GM18526 (cell line): ENCODE measurements around the gene SYCN.

Experiments used
- POLR2A ChIP-seq: IDR thresholded peaks from 3 replicates; pipeline ENCODE4 v1.6.1; 2011; ENCODE audit not compliant: insufficient read length; ENCODE audit errors: extremely low read depth

The SYCN gene

GRCh38 chr19:39182174-39182505 lies 21.9 kb downstream of the SYCN start:
- no peak for TF ChIP-seq POLR2A

DNA sequence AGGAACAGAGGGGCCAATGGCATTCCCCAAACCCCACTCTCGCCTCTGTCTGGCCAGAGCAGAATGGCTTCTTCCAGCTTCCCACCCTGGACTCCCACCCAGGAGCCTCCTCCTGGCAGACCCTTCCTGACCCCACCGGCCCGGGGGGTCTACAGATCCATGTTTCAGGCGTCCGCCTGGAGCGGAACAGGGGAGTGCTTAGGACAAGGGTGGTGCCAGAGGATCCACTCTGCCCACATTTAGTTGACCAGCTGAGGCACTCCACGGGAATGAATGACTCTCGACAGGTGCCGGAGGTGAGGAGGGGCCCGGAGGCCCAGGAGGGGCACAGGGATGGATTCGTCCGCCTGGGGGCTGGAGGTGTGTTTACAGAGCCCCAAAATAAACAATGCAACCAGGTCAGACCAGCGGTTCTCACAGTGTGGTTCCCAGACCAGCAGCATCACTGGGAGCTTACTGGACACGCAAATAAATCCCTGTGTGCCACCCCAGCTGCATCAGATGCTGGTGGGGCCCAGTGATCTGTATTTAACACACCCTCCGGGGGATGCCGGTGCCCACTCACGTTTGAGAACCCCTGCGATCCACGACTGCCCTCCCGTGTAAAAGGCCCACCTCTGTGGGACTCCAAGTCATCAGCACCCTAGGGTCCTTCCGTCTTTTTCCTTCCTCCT lies 22.4 kb downstream of the SYCN start:
- no peak for TF ChIP-seq POLR2A

GRCh38 chr19:39180749-39181148 lies 23.3 kb downstream of the SYCN start:
- no peak for TF ChIP-seq POLR2A

DNA sequence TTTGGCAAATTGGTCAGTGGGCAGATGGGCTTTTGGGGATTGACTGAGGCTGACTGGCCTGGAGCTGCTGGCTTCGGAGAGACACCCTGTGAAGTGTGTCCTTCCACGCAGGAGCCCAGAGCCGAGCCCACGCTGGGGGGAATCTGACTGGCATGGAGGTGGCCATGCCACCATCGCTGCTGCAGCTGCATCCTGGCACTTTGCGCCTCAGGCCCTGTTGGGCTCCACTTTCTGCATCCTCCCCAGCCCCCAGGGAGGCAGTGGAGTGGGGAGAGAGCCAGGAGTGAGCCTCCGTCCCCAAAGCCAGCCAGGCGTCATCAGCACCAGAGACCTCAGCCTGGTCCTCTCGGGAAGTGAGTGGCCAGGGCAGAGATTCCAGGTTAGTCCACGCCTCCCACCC lies 24.3 kb downstream of the SYCN start:
- TF ChIP-seq POLR2A, result no peak

DNA sequence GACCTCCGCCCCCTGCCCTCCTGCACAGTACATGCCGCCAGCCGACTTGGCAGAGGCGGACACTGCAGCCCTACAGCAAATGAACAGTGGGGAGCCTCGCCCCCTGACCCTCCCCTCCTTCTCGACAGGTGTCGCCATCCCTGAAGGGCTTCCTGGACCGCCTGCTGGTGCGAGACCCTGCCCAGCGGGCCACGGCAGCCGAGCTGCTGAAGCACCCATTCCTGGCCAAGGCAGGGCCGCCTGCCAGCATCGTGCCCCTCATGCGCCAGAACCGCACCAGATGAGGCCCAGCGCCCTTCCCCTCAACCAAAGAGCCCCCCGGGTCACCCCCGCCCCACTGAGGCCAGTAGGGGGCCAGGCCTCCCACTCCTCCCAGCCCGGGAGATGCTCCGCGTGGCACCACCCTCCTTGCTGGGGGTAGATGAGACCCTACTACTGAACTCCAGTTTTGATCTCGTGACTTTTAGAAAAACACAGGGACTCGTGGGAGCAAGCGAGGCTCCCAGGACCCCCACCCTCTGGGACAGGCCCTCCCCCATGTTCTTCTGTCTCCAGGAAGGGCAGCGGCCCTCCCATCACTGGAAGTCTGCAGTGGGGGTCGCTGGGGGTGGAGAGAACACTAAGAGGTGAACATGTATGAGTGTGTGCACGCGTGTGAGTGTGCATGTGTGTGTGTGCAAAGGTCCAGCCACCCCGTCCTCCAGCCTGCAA lies 25.6 kb downstream of the SYCN start:
- TF ChIP-seq POLR2A, result no peak

- no peak for TF ChIP-seq POLR2A
These were observed 26.3 kb downstream of the SYCN start for GRCh38 chr19:39177736-39178135.

DNA sequence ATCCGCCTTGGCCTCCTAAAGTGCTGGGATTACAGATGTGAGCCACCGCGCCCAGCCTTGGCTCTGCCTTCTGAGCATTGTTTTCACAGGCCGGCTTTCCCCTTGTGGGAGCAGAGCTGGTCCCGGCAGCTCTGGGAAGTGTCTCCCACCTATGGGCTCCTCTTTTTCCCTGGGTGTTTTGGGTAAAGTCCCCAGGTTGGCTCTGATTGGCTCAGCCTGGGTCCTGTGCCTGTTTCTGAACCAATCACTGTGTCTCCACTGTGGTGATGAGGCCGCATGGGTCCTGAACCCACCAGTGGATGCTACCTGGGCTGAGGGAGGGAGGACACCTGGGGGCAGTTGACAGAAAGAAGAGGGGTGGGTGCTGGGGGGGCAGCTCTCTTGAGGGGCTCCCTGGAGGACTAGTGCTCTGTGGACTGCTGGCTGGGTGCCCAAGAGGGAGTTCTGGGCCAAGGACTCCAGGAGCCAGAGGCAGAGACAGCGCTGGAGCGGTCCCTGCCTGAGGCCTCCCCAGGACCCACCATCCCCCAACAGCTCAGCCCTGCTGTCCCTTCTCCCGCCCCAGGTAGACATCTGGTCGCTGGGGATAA lies 26.9 kb downstream of the SYCN start:
- no peak for TF ChIP-seq POLR2A

GRCh38 chr19:39175564-39175963 lies 28.5 kb downstream of the SYCN start:
- no peak for TF ChIP-seq POLR2A

- TF ChIP-seq POLR2A, result no peak
These were observed 29.2 kb downstream of the SYCN start for GRCh38 chr19:39174558-39175544.

DNA sequence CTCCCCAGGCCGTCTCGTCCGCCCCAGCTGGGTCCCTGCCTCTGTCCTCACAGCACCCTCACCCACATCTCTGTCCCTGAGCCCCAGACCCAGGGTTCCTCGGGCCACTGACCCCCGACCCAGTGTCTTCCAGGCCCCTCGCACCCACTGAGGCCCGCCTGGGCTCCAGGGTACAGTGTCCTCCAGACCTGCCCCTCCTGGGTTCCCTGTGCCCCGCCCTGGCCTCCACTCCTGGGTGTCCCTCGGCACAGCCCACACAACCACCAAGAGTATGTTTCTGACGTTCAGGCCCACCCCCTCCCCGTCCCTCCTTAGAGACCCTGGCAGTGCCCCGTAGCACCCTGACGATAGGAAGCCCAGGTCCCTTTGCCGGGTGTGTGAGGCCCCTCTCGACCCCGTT lies 29.9 kb downstream of the SYCN start:
- TF ChIP-seq POLR2A, result no peak

GRCh38 chr19:39173502-39173991 lies 30.5 kb downstream of the SYCN start:
- TF ChIP-seq POLR2A, result no peak

GRCh38 chr19:39172700-39173501 lies 31.2 kb downstream of the SYCN start:
- no peak for TF ChIP-seq POLR2A

DNA sequence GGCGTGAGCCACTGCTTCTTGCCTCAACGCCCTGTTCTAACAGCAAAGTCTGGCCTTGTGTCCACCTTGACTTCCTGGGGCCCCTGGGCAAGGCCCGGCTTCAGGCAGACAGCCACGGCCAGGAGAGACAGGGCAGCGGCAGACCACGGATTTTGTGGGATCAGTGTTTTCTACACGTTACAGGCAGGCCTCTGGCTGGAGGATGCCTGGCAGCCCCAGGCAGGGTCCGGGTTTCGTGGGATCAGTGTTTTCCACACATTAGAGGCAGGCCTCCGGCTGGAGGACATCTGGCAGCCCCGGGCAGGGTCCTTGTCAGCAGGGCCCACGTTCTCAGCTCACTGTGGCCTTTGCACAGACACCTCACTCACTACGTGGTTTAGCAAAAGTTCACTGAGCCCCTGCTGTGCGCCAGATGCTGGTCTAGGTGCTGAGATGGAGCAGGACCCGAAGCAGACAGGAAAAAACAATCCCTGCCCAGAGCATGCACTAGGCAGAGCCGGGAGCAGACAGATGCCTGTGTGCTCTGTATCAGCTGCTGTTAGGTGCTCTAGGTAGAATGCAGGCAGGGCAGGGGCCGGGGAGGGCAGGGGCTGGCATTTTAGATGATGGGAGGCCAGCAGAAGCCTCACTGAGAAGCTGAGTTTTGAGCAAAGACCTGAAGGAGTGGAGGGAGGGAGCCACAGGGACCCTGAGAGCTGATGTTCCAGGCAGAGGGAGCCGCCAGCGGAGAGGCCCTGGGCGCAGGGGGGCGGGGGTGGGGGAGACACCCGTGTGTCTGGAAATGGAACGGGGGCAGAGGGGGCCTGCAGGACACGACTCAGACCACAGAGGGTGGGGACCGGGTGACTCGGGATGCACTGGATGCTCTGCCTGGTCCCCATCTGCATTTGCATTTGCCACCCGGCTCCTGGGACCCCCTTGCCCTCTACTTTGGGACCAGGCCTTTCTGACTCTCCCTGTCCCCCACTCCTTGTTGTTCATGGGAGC lies 32.3 kb downstream of the SYCN start:
- no peak for TF ChIP-seq POLR2A
